BE2C (cell line): ENCODE measurements around the gene FANCC.

Experiments
- DNase-seq: peaks from one replicate; pipeline ENCODE4 v3.0.0-alpha.2; 2020
- H3K27me3 ChIP-seq: fragments of 250-450 bp; sonication (Bioruptor Pico); 2 replicates; pipeline ENCODE4 v1.5.1; 2020; ENCODE audit warnings: mild to moderate bottlenecking
- H3K36me3 ChIP-seq: fragments of 250-450 bp; sonication (Bioruptor Pico); 2 replicates; pipeline ENCODE4 v1.5.1; 2020; ENCODE audit warnings: mild to moderate bottlenecking
- H3K4me1 ChIP-seq: fragments of 250-450 bp; sonication (Bioruptor Pico); 2 replicates; pipeline ENCODE4 v1.5.1; 2020
- H3K4me3 ChIP-seq: 2 replicates; pipeline ENCODE4 v1.5.1; 2011; ENCODE audit warnings: low read depth, low read length
- H3K9me3 ChIP-seq: fragments of 250-450 bp; sonication (Bioruptor Pico); 2 replicates; pipeline ENCODE4 v1.5.1; 2020
- TF ChIP-seq, protein P1 (sequence below): IDR thresholded peaks from 2 replicates; pipeline ENCODE4 v1.5.1; 2012; ENCODE audit warnings: mild to moderate bottlenecking, low read depth, low read length

FANCC gene

DNA sequence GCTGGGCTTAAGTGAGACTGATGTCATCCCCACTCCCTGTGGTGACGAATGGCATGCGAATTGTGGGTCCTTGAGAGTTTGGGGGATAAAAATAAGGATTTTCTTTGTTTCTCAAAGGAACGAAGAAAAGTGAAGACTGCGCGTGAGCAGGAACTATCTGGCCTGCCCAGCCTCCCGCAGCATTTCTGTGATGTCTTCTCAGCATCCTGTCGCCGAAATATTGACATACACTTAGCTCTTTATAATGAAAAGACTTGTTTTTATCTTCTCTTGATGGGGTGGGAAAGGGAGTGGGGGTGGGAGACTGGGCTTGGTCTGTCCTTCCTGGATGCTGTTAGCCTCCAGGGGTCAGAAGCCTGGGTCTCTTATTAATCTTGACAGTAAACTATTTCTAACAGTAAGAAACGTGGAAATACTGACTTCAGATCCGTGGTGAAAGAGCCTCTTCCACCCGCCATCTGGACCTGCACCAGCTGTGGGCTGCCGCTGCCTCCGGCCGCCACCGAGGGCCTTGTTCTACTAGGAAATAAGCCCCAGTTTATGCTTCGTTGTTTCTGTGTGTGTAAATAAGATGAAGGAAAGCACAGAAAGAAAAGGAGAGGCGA, 239.6 kb downstream of the FANCC start:
- DNase-seq, result no peak
- Histone ChIP-seq H3K4me3 (no peak overlapping the region), H3K4me1 (peaks cover 20% of the 10 kb centered on the region), H3K36me3 (peaks cover 87% of the 10 kb centered on the region), H3K27me3 (no peaks in the 10 kb centered on the region), H3K9me3 (no peaks in the 10 kb centered on the region)
- TF ChIP-seq, protein P1, sequence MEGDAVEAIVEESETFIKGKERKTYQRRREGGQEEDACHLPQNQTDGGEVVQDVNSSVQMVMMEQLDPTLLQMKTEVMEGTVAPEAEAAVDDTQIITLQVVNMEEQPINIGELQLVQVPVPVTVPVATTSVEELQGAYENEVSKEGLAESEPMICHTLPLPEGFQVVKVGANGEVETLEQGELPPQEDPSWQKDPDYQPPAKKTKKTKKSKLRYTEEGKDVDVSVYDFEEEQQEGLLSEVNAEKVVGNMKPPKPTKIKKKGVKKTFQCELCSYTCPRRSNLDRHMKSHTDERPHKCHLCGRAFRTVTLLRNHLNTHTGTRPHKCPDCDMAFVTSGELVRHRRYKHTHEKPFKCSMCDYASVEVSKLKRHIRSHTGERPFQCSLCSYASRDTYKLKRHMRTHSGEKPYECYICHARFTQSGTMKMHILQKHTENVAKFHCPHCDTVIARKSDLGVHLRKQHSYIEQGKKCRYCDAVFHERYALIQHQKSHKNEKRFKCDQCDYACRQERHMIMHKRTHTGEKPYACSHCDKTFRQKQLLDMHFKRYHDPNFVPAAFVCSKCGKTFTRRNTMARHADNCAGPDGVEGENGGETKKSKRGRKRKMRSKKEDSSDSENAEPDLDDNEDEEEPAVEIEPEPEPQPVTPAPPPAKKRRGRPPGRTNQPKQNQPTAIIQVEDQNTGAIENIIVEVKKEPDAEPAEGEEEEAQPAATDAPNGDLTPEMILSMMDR, result no peak

DNA sequence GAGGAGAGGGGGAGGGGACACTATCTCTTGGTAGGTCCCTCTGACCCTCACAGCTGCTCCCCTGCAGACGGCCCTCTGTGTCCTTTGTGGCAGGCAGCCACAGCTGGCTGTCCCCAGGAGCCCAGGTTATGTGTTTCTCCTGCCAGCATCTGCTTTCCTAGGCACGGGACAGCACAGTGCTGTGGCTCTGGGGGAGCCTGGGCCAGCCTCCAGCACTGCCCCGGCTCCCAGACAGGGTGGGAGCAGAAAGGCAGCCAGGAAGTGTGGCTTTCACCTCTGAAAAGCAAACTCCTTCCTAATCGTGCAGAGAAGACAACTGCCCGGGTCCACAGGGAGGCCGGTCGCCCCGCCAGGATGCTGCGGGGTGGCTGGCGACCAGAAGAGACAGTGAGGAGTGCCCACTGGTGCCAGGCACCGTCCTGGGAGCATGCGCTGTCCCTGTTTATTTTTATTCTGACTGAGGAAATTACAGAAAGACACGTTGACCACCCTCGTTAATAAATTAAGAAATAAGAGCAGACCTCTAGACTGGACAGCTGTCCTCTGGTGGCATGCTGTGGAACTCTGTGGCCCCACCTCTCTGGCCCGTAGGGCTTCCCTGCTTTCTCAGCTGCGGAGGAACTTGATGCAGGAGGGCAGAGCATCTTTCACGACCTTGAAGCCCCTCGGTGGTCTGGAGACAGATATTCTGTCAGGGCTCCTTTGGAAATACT, 240.3 kb downstream of the FANCC start:
- no peaks in the 10 kb centered on the region for H3K9me3 ChIP-seq
- TF ChIP-seq, protein P1, result no peak
- no peak overlapping the region for H3K4me3 ChIP-seq
- peaks cover 20% of the 10 kb centered on the region for H3K4me1 ChIP-seq
- DNase-seq, result no peak
- peaks cover 83% of the 10 kb centered on the region for H3K36me3 ChIP-seq
- H3K27me3 ChIP-seq, result no peaks in the 10 kb centered on the region

DNA sequence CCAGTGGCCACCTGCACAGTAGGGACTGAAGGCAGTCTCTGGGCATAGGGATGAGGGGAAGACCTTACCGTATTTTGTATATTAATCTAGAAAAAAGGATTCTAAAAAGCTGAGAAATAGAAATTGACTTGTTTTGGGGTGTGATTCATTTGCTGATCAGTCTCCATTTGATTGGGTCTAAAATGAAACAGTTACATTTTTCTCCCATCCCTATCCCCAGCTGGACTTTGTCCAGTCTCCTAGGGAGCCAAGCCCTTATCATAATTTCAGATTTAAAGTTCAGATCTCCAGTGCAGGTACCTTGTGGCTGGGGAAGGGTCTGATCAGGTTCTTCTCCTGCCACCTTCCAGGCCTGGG, 240.8 kb downstream of the FANCC start:
- H3K36me3 ChIP-seq, result peaks cover 83% of the 10 kb centered on the region
- no peaks in the 10 kb centered on the region for H3K27me3 ChIP-seq
- peaks cover 20% of the 10 kb centered on the region for H3K4me1 ChIP-seq
- no peaks in the 10 kb centered on the region for H3K9me3 ChIP-seq
- no peak for DNase-seq
- no peak overlapping the region for H3K4me3 ChIP-seq
- TF ChIP-seq, protein P1, result no peak

DNA sequence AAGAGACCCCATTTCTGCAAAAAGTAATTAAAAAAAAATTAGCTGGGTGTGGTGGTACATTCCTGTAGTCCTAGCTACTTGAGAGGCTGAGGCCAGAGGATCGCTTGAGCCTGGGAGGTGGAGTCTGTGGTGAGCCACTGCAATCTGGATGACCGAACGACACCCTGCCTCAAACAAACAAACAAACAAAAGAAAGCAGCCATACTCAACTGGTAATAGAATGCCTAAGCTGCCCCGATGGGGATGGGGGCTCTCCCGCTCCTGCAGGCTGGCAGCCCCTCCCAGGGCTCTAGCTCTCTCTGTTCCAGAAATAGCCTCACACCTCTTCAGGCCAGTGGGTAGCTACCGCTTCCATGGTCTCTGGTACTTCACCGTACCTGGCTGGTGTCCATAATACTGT, 241.8 kb downstream of the FANCC start:
- no peak overlapping the region for H3K4me3 ChIP-seq
- H3K27me3 ChIP-seq, result no peaks in the 10 kb centered on the region
- peaks cover 22% of the 10 kb centered on the region for H3K4me1 ChIP-seq
- H3K9me3 ChIP-seq, result no peaks in the 10 kb centered on the region
- DNase-seq, result no peak
- peaks cover 80% of the 10 kb centered on the region for H3K36me3 ChIP-seq
- TF ChIP-seq, protein P1, result no peak

DNA sequence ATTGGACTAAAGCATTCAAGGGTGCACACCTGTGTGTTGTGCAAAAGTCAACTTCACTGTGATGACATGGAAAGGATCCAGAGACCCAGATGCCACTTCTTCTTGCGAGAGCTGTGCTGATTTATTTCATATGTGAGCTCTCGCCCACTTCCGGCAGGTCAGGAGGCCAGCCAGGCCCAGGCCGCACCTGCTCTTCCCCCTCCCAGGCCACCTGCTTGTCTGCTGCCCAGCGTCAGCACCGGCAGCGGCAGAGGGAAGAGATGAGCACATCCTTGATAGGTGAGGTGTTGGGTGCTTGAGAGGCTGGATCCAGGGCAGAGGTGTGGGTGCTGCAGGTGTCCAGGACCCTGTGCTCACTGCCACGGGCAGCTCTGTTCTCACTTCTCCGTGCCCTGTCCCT, 242.9 kb downstream of the FANCC start:
- Histone ChIP-seq H3K36me3 (peaks cover 78% of the 10 kb centered on the region), H3K4me1 (peaks cover 31% of the 10 kb centered on the region), H3K4me3 (no peak overlapping the region), H3K9me3 (no peaks in the 10 kb centered on the region), H3K27me3 (no peaks in the 10 kb centered on the region)
- TF ChIP-seq, protein P1, result no peak
- DNase-seq, result no peak

DNA sequence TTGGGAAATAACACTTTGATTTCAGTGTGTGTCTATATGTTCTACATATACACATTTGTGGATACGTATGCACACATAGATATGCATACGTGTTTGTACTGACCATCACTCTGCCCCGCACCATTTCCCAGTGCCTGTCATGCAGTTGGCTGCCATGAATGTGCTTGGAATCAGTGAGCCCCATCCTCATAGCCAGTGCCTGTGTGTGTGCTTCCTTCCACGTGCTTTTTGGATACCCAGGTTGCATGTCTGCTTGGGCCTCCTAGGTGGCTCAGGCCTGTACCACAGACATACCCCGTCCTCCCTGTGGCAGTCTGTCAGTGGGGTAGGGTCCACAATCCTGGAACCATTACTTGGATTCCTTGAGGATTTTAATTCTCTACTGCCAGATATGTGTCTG, 243.6 kb downstream of the FANCC start:
- no peak for DNase-seq
- Histone ChIP-seq H3K27me3 (no peaks in the 10 kb centered on the region), H3K4me3 (no peak overlapping the region), H3K36me3 (peaks cover 79% of the 10 kb centered on the region), H3K4me1 (peaks cover 38% of the 10 kb centered on the region), H3K9me3 (no peaks in the 10 kb centered on the region)
- TF ChIP-seq, protein P1, result no peak
